Rectal smooth muscle tissue (tissue), 1 donor: ENCODE results near the gene MID1.

ENCODE experiments used
- H3K27ac ChIP-seq: one replicate; pipeline ENCODE4 v1.7.0; 2013; ENCODE audit warnings: low read depth, low read length, inconsistent platforms
- H3K27me3 ChIP-seq: one replicate; pipeline ENCODE4 v1.7.0; 2013; ENCODE audit warnings: low read length; ENCODE audit not compliant: control insufficient read depth, insufficient read depth
- H3K36me3 ChIP-seq: one replicate; pipeline ENCODE4 v1.7.0; 2013; ENCODE audit warnings: low read length; ENCODE audit not compliant: control insufficient read depth, insufficient read depth
- H3K4me1 ChIP-seq: one replicate; pipeline ENCODE4 v1.7.0; 2013; ENCODE audit warnings: low read length; ENCODE audit not compliant: control insufficient read depth, insufficient read depth
- H3K4me3 ChIP-seq: one replicate; pipeline ENCODE4 v1.7.0; 2013; ENCODE audit warnings: low read length
- H3K9ac ChIP-seq: one replicate; pipeline ENCODE4 v1.7.0; 2013; ENCODE audit warnings: low read length

MID1 gene

GRCh38 chrX:10634392-10635161 is 14.2 kb upstream of the MID1 start:
- H3K9ac ChIP-seq = no peak overlapping the region
- no peaks in the 10 kb centered on the region for H3K36me3 ChIP-seq
- peak overlapping the region; percentile 73 for H3K27ac ChIP-seq

GRCh38 chrX:10633722-10634121 is 13.3 kb upstream of the MID1 start:
- H3K36me3 ChIP-seq = no peaks in the 10 kb centered on the region
- H3K4me3 ChIP-seq = no peak overlapping the region
- no peaks in the 10 kb centered on the region for H3K27me3 ChIP-seq
- H3K9ac ChIP-seq = no peak overlapping the region
- peak overlapping the region; percentile 73 for H3K27ac ChIP-seq
- peaks cover 5% of the 10 kb centered on the region for H3K4me1 ChIP-seq

More at GRCh38 chrX:10634392-10635161, 14.2 kb upstream of the MID1 start:
- H3K27me3 ChIP-seq = no peaks in the 10 kb centered on the region
- H3K4me1 ChIP-seq = peaks cover 5% of the 10 kb centered on the region
- H3K4me3 ChIP-seq = no peak overlapping the region

DNA sequence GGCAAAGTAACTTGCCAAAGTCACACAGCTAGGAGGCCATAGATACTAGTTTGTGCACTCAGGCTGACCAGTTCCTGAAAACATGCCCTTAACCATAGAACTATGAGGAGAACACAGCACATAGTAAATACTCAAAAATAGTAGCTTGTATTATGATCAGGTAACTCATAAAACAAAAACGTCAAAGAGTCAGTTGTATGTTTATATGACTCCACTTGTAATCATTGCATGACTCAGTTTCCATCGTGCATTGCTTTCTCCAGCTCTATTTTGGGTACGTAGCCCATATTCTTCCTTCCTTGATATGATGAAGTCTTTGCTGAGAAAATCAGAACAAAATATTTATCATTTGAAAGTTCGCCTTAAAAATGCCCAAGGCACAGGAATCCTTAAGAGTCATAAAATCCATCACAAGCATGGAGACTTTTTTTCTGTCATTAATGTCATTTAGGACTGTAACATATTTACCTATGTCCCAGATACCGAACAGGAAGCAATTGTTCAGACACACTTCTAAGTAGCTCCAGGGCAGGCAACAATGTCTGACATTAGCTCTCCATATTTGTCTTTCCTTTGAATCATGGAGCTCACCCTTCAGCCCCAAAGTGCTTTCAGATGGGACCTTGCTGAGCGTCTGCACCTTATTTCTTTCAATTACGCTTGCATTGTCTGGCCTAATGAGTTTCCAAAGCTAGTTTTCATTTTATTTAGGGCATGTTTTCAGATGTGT is 11.2 kb upstream of the MID1 start:
- no peak overlapping the region for H3K4me3 ChIP-seq
- H3K4me1 ChIP-seq = peaks cover 5% of the 10 kb centered on the region
- H3K27ac ChIP-seq = no peak overlapping the region
- H3K27me3 ChIP-seq = no peaks in the 10 kb centered on the region
- H3K36me3 ChIP-seq = no peaks in the 10 kb centered on the region
- no peak overlapping the region for H3K9ac ChIP-seq

DNA sequence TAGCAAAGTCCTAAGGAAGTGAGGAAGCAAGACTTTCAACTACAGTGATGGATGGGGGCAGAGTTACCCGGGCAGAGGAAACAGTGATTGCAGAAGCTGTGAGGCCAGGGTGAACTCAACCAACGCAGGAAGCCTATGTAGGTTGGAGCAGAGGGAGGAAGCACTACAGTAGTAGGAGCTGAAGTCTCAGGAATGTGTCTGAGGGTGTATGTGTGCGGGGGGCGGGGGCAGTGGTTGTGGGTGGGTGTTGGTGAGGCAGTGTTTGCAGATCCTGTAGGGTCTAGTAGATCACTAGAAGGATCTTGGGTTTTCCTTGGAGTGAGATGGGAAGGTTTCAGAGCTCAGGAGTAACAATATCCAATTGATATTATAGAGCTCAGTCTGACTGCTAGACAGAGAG is 9.9 kb upstream of the MID1 start:
- no peaks in the 10 kb centered on the region for H3K36me3 ChIP-seq
- H3K4me1 ChIP-seq = peaks cover 5% of the 10 kb centered on the region
- H3K27me3 ChIP-seq = no peaks in the 10 kb centered on the region
- H3K9ac ChIP-seq = no peak overlapping the region
- no peak overlapping the region for H3K27ac ChIP-seq
- no peak overlapping the region for H3K4me3 ChIP-seq

GRCh38 chrX:10629905-10630304 is 9.5 kb upstream of the MID1 start:
- no peak overlapping the region for H3K9ac ChIP-seq
- H3K27me3 ChIP-seq = no peaks in the 10 kb centered on the region
- peaks cover 2% of the 10 kb centered on the region for H3K4me1 ChIP-seq
- H3K4me3 ChIP-seq = no peak overlapping the region
- no peaks in the 10 kb centered on the region for H3K36me3 ChIP-seq
- no peak overlapping the region for H3K27ac ChIP-seq

GRCh38 chrX:10628906-10629305 is 8.5 kb upstream of the MID1 start:
- no peak overlapping the region for H3K27ac ChIP-seq
- no peak overlapping the region for H3K4me3 ChIP-seq
- H3K36me3 ChIP-seq = no peaks in the 10 kb centered on the region
- H3K9ac ChIP-seq = no peak overlapping the region
- H3K27me3 ChIP-seq = no peaks in the 10 kb centered on the region
- no peaks in the 10 kb centered on the region for H3K4me1 ChIP-seq

- Histone ChIP-seq H3K4me3 (no peak overlapping the region), H3K4me1 (no peaks in the 10 kb centered on the region), H3K27me3 (no peaks in the 10 kb centered on the region), H3K27ac (no peak overlapping the region), H3K9ac (no peak overlapping the region), H3K36me3 (no peaks in the 10 kb centered on the region)
Observed at GRCh38 chrX:10622197-10622596, 1.8 kb upstream of the MID1 start.

- Histone ChIP-seq H3K4me1 (no peaks in the 10 kb centered on the region), H3K27ac (peak overlapping the region; percentile 76), H3K36me3 (no peaks in the 10 kb centered on the region), H3K27me3 (no peaks in the 10 kb centered on the region), H3K4me3 (peak overlapping the region; percentile 78), H3K9ac (peak overlapping the region; percentile 38)
Observed at GRCh38 chrX:10619425-10620046, 849 bp downstream of the MID1 start.

DNA sequence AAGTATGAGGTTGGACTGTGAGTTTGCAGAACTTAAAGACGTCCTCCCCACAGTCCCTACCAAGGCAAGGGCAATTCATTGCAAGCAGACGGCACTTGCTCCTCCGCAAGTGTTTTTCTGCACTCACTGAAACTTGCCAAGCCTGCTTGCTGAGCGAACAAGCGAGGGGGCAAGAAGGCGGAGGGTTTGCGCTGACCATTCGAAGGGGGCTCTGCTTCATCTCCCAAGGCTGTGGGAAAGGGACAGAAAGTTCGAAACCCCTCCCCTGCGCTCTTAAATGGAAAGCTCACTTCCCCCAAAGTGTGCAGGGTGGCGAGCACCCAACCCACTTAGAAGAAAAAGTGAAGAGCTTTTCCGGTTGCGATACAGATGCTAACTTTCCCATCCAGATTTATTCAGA is 1.4 kb downstream of the MID1 start:
- Histone ChIP-seq H3K27ac (peak overlapping the region; percentile 76), H3K4me1 (peaks cover 2% of the 10 kb centered on the region), H3K27me3 (no peaks in the 10 kb centered on the region), H3K4me3 (peak overlapping the region; percentile 78), H3K9ac (no peak overlapping the region), H3K36me3 (no peaks in the 10 kb centered on the region)

- H3K27me3 ChIP-seq = no peaks in the 10 kb centered on the region
- peaks cover 4% of the 10 kb centered on the region for H3K4me1 ChIP-seq
- H3K9ac ChIP-seq = no peak overlapping the region
- no peaks in the 10 kb centered on the region for H3K36me3 ChIP-seq
- H3K27ac ChIP-seq = peak overlapping the region; percentile 76
- peak overlapping the region; percentile 78 for H3K4me3 ChIP-seq
Observed at GRCh38 chrX:10617999-10618351, 2.4 kb downstream of the MID1 start.

- Histone ChIP-seq H3K36me3 (no peaks in the 10 kb centered on the region), H3K4me1 (peaks cover 4% of the 10 kb centered on the region), H3K4me3 (peak overlapping the region; percentile 78), H3K9ac (no peak overlapping the region), H3K27ac (peak overlapping the region; percentile 76), H3K27me3 (no peaks in the 10 kb centered on the region)
Observed at GRCh38 chrX:10617186-10617998, 3.0 kb downstream of the MID1 start.
